A673 (cell line): ENCODE measurements around the gene DENND1A.

ENCODE experiments used
- CTCF ChIP-seq: fragments of 300-800, 200-600 bp; sonication (generic); conservative IDR thresholded peaks from 2 replicates; pipeline ENCODE4 v1.5.1; 2017; ENCODE audit warnings: low read depth, mild to moderate bottlenecking, antibody characterized with exemption, low read length, moderate library complexity, mixed read lengths
- EZH2 ChIP-seq: fragments of 200-600 bp; sonication (generic); IDR thresholded peaks from 2 replicates; pipeline ENCODE4 v1.6.1; 2017; ENCODE audit warnings: borderline replicate concordance, low read depth, mild to moderate bottlenecking, mixed read lengths, antibody characterized with exemption, low read length; ENCODE audit not compliant: poor library complexity, severe bottlenecking

GRCh38 chr9:123866497-123866896 lies 63.4 kb downstream of the DENND1A start:
- TF ChIP-seq CTCF (no peak), EZH2 (no peak)
